Activated CD8-positive, alpha-beta T cell treated with anti-CD3 and anti-CD28 coated beads for 36 hours (primary cell): ENCODE data around the gene PGA4. TPM values are rescaled to one million over a fixed set of nuclear protein-coding genes. Genes with fewer than 3 reads are reported as not detected.

Experiments
- ATAC-seq: fragments of 200-7000 bp; cut with Tn5 transposase; one replicate; pipeline ENCODE4 v1.10.0; 2021; ENCODE audit warnings: mild to moderate bottlenecking, moderate library complexity
- CTCF ChIA-PET: fragments of 350-600 bp; sonication (Branson Sonifier 250); formaldehyde crosslinking; loops from one replicate; lab custom pipeline; 2021; ENCODE audit warnings: antibody characterized with exemption; lab: Charles Lee
- POLR2A ChIA-PET: fragments of 350-600 bp; sonication (Branson Sonifier 250); formaldehyde crosslinking; loops from one replicate; lab custom pipeline; 2021; ENCODE audit warnings: antibody characterized with exemption; lab: Charles Lee
- DNase-seq: peaks from one replicate; pipeline ENCODE4 v3.0.0-alpha.2; 2020
- H3K27ac Mint-ChIP-seq: one replicate; pipeline ENCODE4 v1.8.0; 2021; ENCODE audit warnings: mild to moderate bottlenecking, mixed read lengths
- H3K27me3 Mint-ChIP-seq: one replicate; pipeline ENCODE4 v1.8.0; 2021; ENCODE audit warnings: mixed read lengths
- H3K36me3 Mint-ChIP-seq: one replicate; pipeline ENCODE4 v1.8.0; 2021; ENCODE audit warnings: low read depth, mixed read lengths
- H3K4me1 Mint-ChIP-seq: one replicate; pipeline ENCODE4 v1.8.0; 2021; ENCODE audit warnings: low read depth, mixed read lengths
- H3K4me3 Mint-ChIP-seq: one replicate; pipeline ENCODE4 v1.8.0; 2021; ENCODE audit warnings: mild to moderate bottlenecking, moderate library complexity, mixed read lengths
- H3K9me3 Mint-ChIP-seq: one replicate; pipeline ENCODE4 v1.8.0; 2021; ENCODE audit warnings: mixed read lengths
- intact Hi-C: fragments of 100-400 bp; cut with micrococcal nuclease; formaldehyde crosslinking; loops from one replicate; pipeline ENCODE4 v1.10.0; 2022
- total RNA-seq, 2 experiments: library from RNA; stranded (reverse); gene quantifications; one replicate each; pipeline ENCODE4 v1.2.3, GENCODE V29; 2021
- TF ChIP-seq, protein P1 (sequence below): fragments of 200-600 bp; IDR thresholded peaks from one replicate; pipeline ENCODE4 v1.8.0; 2022; ENCODE audit warnings: antibody characterized with exemption, mild to moderate bottlenecking

PGA4 gene
- total RNA-seq, 2 experiments from 2014 or later: not detected

DNA sequence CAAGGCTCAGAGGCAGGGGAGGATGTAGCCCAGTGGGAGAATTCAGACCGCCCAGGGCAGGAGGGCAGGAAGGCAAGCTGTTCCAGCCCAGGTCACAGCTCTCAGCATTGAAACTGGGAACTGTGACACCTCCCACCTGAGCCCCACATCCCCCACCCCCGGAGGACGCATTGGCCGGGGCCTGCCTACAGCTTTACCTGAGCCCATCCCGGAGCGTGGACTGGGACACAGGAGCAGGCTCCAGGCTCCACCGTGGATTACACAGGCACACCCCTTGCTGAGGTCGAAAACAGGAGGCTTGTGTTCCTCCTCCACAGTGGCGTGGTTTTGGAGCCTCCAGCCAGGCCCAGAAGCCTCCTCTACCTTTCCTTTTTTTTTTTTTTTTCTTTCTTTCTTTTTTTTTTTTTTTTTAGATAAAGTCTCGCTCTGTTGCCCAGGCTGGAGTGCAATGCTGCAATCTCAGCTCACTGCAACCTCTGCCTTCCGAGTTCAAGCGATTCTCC is 27.9 kb upstream of the PGA4 start:
- Mint-ChIP-seq H3K4me1 (no peaks in the 10 kb centered on the region), H3K9me3 (no peaks in the 10 kb centered on the region), H3K4me3 (no peak overlapping the region), H3K36me3 (no peaks in the 10 kb centered on the region), H3K27ac (no peak overlapping the region), H3K27me3 (peaks cover 8% of the 10 kb centered on the region)
- ChIA-PET POLR2A (no interaction called here), CTCF (interaction anchor here (0.5 to 1.8 kb wide), 3 partner anchors 60 to 418 kb away, joined by 3 to 5 read pairs (median 4); no protein-coding TSS in a partner anchor)
- DNase-seq (no peak), ATAC-seq (no peak)
- TF ChIP-seq, protein P1, sequence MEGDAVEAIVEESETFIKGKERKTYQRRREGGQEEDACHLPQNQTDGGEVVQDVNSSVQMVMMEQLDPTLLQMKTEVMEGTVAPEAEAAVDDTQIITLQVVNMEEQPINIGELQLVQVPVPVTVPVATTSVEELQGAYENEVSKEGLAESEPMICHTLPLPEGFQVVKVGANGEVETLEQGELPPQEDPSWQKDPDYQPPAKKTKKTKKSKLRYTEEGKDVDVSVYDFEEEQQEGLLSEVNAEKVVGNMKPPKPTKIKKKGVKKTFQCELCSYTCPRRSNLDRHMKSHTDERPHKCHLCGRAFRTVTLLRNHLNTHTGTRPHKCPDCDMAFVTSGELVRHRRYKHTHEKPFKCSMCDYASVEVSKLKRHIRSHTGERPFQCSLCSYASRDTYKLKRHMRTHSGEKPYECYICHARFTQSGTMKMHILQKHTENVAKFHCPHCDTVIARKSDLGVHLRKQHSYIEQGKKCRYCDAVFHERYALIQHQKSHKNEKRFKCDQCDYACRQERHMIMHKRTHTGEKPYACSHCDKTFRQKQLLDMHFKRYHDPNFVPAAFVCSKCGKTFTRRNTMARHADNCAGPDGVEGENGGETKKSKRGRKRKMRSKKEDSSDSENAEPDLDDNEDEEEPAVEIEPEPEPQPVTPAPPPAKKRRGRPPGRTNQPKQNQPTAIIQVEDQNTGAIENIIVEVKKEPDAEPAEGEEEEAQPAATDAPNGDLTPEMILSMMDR: no peak
- intact Hi-C loops: no loop called here

DNA sequence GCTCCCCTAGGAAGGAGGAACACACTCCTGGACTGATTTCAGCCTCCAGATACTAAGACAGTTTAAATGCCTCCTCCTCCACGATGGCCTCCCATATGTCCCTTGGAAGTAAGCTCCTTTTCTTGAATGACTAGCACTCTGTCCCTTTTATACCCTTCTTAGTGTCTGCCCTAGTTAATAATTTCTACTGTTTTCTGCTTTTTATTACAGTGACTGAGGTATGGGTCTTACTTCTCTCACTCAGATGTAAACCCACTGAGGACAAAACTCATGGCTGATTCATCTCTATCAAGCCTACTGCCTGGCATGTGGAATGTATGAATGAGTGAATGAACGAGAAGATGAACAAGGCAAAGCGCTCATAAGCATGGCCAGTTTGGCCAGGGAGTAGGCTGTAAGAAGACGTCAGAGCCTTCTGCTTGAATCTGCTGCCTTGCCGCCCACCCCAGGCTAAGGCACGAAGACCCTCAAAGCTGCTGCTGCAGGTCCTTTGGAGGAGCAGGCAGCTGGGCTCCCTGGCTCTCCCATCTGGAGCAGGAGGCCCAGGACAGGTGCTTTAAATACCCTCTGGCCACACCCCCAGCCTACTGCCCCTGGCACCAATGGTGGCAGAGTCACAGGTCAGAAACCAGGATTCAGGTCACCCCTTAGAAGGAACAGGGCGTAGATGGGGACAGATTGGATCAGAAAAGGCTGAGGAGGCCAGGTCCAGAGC is 27.0 kb upstream of the PGA4 start:
- H3K9me3 Mint-ChIP-seq: no peaks in the 10 kb centered on the region
- CTCF ChIA-PET: interaction anchor here (0.5 to 1.8 kb wide), 3 partner anchors 59 to 418 kb away, joined by 3 to 5 read pairs (median 4); no protein-coding TSS in a partner anchor
- no peaks in the 10 kb centered on the region for H3K36me3 Mint-ChIP-seq
- no peak for ATAC-seq
- POLR2A ChIA-PET: no interaction called here
- H3K27me3 Mint-ChIP-seq: peaks cover 8% of the 10 kb centered on the region
- intact Hi-C loops: no loop called here
- no peaks in the 10 kb centered on the region for H3K4me1 Mint-ChIP-seq
- TF ChIP-seq, protein P1: no peak
- no peak overlapping the region for H3K4me3 Mint-ChIP-seq
- H3K27ac Mint-ChIP-seq: no peak overlapping the region
- DNase-seq: no peak

DNA sequence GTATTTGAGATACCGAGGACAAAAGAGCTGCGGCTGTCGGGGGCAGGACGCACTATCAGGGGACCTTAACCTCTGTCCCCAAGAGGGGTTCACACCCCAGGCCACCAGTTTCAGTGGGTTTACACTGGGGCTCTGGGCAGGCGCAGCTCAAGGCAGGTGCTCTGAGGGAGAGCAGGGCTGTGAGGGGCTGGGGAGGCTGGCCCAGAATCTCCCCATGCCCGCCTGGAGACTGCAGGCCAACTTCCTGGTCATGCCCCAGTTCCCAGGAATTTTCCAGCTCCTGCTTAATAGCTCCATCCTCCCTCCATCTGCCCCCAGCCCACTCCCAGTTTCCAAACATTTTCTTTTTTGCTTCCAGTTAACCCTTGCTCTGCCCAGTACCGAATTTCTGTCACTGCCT is 26.4 kb upstream of the PGA4 start:
- H3K4me1 Mint-ChIP-seq: no peaks in the 10 kb centered on the region
- DNase-seq: no peak
- H3K4me3 Mint-ChIP-seq: no peak overlapping the region
- TF ChIP-seq, protein P1: no peak
- H3K9me3 Mint-ChIP-seq: no peaks in the 10 kb centered on the region
- H3K36me3 Mint-ChIP-seq: no peaks in the 10 kb centered on the region
- ChIA-PET CTCF (interaction anchor here (1.0 to 1.8 kb wide), 3 partner anchors 9 to 297 kb away, joined by 4 to 5 read pairs (median 5); no protein-coding TSS in a partner anchor), POLR2A (interaction anchor here (0.9 kb wide), 1 partner anchor 165 kb away, joined by 3 read pairs; no protein-coding TSS in a partner anchor)
- intact Hi-C loops: no loop called here
- no peak for ATAC-seq
- H3K27ac Mint-ChIP-seq: no peak overlapping the region
- peaks cover 8% of the 10 kb centered on the region for H3K27me3 Mint-ChIP-seq

DNA sequence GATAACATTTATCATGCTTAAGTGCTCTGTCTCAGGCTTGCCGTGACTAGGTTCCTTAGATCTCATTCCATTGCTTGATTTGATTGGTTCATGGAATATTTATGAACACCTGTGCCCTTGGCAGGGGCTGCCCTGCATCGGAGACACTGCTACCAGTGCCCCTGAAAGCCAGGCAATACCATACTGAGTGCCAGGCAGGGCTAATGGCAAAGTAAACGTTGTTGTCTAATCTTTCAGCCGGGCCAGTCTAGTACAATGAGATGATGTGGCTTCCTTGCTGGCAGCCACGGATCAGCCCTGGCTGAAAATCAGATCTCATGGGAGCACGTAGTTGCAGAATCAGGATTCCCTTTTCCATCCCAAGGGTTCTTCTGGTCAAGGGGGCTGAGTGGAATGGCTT is 23.8 kb upstream of the PGA4 start:
- intact Hi-C loops: no loop called here
- POLR2A ChIA-PET: no interaction called here

More for the DNA sequence above, 23.8 kb upstream of the PGA4 start:
- Mint-ChIP-seq H3K4me1 (no peaks in the 10 kb centered on the region), H3K27me3 (peaks cover 14% of the 10 kb centered on the region), H3K27ac (no peak overlapping the region), H3K36me3 (no peaks in the 10 kb centered on the region), H3K4me3 (no peak overlapping the region), H3K9me3 (no peaks in the 10 kb centered on the region)
- CTCF ChIA-PET: interaction anchor here (2.8 kb wide), 1 partner anchor 11 kb away, joined by 9 read pairs; no protein-coding TSS in a partner anchor
- TF ChIP-seq, protein P1: no peak
- no peak for ATAC-seq
- DNase-seq: no peak
